ENCODE results near the gene NT5C3A.
A peak's percentile ranks its signal among the peaks of the same experiment; 100 is the strongest.
"Not testable (repeated sequence)": the region's sequence is repeated elsewhere in the genome, so short reads cannot be mapped to it uniquely, and the experiment has no call there.

NT5C3A gene

GRCh38 chr7:33062023-33062781 is at the start of gene NT5C3A:
Gene NT5C3A (minus strand): TSS chr7:33062776. CDS start chr7:33062705, 71 bp downstream.
- DNase-seq (ENCODE audit: low read depth) = peak; percentile 38

- no peak for DNase-seq (ENCODE audit: low read depth)
Observed at GRCh38 chr7:33111614-33112013, 49.0 kb upstream of the NT5C3A start.

GRCh38 chr7:33109758-33110238 is 47.2 kb upstream of the NT5C3A start:
- peak; percentile 45 for DNase-seq (ENCODE audit: low read depth)

GRCh38 chr7:33109005-33109757 is 46.6 kb upstream of the NT5C3A start, which contains the start of gene RP9:
Gene RP9 (minus strand): TSS chr7:33109404. CDS start chr7:33109372, 32 bp downstream.
- peak; percentile 68 for DNase-seq (ENCODE audit: low read depth)

- no peak for DNase-seq (ENCODE audit: low read depth)
Observed at GRCh38 chr7:33108554-33109004, 46.0 kb upstream of the NT5C3A start.

GRCh38 chr7:33107136-33108066 is 44.8 kb upstream of the NT5C3A start:
- DNase-seq (ENCODE audit: low read depth) = peak; percentile 66

GRCh38 chr7:33101906-33102305 is 39.3 kb upstream of the NT5C3A start:
- DNase-seq (ENCODE audit: low read depth) = no peak

DNA sequence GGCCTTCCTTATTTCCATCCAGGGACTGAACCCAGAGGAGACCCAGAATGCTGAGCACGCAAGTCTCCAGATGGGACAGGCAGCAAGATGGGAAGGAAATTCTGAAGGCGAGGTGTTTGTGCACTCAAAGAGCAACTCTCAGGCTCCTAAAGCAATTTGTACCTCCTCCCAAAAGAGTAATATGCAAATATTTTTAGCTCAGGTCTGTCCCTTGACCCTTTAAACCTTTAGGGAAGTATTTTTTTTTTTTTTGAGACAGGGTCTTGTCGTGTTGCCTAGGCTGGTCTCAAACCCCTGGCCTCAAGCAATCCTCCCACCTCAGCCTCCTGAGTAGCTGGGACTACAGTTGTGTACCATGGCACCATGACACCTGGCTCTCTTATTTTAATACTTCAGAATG is 38.2 kb upstream of the NT5C3A start:
- DNase-seq (ENCODE audit: low read depth) = no peak

DNA sequence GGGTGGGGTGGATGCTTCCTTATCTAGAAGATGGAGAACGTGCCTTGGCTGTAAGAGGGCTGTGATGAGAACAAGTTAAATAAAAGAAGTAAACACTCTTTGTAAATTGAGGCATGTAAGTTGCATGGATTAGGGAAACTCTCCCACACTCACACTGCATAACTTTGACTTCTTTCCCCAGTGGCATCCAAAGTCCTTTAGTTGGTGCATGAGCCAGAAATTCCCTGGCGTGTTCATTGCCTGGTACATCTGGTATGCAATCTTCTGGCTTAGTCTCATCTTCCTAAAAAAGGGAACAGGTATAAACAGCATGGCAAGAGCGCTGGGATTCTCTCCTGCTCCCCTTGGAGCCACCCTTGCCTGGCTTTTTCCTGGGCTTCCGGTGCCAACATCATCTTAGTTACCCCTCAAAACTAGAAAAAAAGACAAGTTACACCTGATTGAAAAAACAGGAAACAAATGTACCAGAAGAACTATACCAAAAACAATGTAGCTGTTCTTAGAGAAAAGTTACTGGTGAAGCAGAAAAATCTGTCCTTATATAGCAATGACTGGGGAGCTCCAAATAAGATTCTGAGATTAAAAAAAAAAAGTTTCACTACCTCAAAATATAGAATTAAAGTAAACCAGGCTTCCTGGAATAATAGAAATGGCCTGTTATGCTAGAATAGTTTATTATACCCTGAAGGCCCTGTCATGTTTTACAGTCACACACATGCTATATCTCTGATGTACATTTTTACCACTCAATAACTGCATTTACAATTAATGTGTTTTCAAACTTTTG is 36.8 kb upstream of the NT5C3A start:
- DNase-seq (ENCODE audit: low read depth) = no peak

- DNase-seq (ENCODE audit: low read depth) = not testable (repeated sequence)
Observed at GRCh38 chr7:33094745-33095275, 32.2 kb upstream of the NT5C3A start.

DNA sequence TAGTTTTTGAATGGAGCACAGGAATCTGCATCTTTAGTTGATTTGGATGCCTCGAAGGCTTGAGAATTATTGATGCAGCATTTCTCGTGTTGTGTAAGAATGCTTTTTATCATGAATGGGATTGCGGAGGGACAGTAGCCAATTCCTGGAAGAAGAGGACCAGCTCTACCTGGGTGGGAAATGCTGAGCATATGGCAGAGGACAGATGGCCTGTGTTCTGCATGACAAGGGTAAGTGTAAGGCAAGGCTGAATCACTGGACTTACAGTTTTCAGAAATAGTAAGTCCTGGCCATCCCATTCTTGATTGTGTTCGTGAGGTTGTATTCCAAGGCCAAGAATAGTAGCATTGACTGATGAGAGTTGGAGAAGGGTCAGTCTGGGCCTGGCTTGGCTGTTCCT is 30.7 kb upstream of the NT5C3A start:
- DNase-seq (ENCODE audit: low read depth) = no peak

DNA sequence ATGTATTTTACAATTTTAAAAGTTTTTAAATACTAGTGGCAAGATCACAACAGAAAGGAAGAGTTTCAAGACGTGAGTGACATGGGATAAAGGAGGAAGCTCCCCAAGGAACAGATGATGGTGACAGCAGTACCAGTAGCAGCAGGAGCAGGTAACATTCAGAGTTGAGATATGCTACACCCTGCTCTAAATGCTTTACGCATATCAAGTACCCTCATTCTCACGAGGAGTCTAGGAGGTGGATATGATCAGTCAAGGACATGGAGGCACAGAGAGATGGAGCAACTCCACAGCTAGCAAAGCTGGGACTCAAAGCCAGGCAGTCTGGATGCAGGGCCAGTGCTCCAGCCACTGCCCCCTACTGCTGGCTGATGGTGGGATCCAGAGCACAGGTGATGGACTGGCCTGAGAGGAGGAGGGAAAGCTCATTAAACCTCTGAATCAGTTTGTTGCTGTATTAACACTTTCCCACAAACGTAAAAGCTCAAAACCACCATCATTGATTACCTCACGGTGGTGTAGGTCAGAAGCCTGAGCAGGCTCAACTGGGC is 29.1 kb upstream of the NT5C3A start:
- DNase-seq (ENCODE audit: low read depth) = no peak

DNA sequence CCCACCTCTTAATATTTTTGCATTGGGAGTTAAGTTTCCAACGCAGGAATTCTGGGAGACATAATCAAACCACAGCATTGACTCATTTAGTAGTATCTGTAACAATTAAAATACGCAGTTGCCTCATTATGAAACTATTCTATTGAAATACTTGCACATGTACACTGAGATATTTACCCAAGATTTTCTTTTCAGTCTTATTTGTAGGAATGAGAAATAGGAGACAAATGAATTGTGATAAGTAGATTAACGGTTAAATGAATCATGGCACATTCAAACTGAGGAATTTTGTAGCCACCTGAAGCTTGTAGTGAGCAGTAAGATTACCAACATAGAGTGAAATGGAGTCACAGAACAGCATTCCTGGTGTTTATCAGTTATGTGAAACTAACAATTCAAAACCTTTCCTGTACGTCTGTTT is 28.5 kb upstream of the NT5C3A start:
- DNase-seq (ENCODE audit: low read depth) = peak; percentile 64

- DNase-seq (ENCODE audit: low read depth) = no peak
Observed at GRCh38 chr7:33089142-33089541, 26.6 kb upstream of the NT5C3A start.

DNA sequence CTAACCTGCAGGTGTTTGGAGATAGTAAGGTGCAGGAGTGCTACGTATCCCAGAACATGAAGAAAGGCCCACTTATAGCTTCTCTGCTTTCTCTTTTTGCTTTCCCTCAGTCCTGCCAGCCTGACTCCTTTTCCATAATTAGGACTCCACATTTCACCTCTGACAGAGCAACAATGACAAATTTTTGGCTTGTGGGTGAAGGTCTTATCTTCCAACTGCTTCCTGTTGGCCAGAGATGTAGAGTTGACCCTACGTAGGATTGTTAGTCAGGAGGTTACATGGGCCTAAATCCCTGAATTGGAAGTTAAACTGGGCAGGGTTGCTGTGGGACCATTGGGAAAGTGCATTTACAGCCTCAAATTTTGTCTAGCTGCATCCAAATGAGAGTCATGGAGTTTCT is 25.3 kb upstream of the NT5C3A start:
- no peak for DNase-seq (ENCODE audit: low read depth)

DNA sequence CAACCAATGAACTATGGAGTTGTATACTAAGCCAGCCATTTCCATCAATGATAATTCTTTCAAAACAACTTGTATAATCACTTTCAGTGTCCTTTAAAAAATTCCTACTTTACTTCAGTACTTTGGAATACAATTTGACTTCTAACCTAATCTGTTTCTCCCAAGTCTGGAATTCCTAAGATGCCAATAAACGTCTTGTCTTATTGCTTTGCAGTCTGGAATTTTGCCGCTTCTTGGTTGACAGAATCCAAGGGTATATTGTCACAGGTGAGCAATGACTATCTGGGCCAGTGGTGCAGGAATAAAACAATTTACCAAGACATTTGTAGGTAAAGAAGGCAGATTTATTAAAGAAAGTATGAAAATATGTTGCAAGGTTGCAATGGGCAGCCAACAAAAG is 24.8 kb upstream of the NT5C3A start:
- DNase-seq (ENCODE audit: low read depth) = no peak

GRCh38 chr7:33079763-33080690 is 17.5 kb upstream of the NT5C3A start:
- DNase-seq (ENCODE audit: low read depth) = no peak

GRCh38 chr7:33079096-33079495 is 16.5 kb upstream of the NT5C3A start:
- no peak for DNase-seq (ENCODE audit: low read depth)

- no peak for DNase-seq (ENCODE audit: low read depth)
Observed at GRCh38 chr7:33076737-33077136, 14.2 kb upstream of the NT5C3A start.
